ENCODE data around the gene TMPRSS7. TPM values are rescaled to one million over a fixed set of nuclear protein-coding genes. Genes with fewer than 3 reads are reported as not detected.
"Not testable (repeated sequence)": the region's sequence is repeated elsewhere in the genome, so short reads cannot be mapped to it uniquely, and the experiment has no call there.

TMPRSS7 gene
- polyA plus RNA-seq, 1 donor from 2014 or later, result 0.52 TPM

- Histone ChIP-seq H3K27me3 (ENCODE audit: insufficient read depth, low read depth, low read length) (no peaks in the 10 kb centered on the region), H3F3A (ENCODE audit: insufficient read depth, low read length, poor library complexity, severe bottlenecking) (no peaks in the 10 kb centered on the region)
Observed at GRCh38 chr3:112059497-112059896, 25.0 kb downstream of the TMPRSS7 start.

GRCh38 chr3:112061152-112061551, 26.6 kb downstream of the TMPRSS7 start:
- no peaks in the 10 kb centered on the region for H3K9me3 ChIP-seq (ENCODE audit: low read length)
- no peaks in the 10 kb centered on the region for H3F3A ChIP-seq (ENCODE audit: insufficient read depth, low read length, poor library complexity, severe bottlenecking)
- no peaks in the 10 kb centered on the region for H3K27me3 ChIP-seq (ENCODE audit: insufficient read depth, low read depth, low read length)
- no peak overlapping the region for H2AFZ ChIP-seq (ENCODE audit: low read depth, low read length)
- no peaks in the 10 kb centered on the region for H4K20me1 ChIP-seq (ENCODE audit: insufficient read depth)
- no peak overlapping the region for H3K9ac ChIP-seq (ENCODE audit: low read length)
- no peak overlapping the region for H3K27ac ChIP-seq (ENCODE audit: low read length)
- no peak overlapping the region for H3K4me2 ChIP-seq (ENCODE audit: low read length)
- H3K4me3 ChIP-seq (ENCODE audit: low read length), result no peak overlapping the region
- H3K9me2 ChIP-seq (ENCODE audit: insufficient read depth, low read length), result no peaks in the 10 kb centered on the region
- TF ChIP-seq SMC3 (conservative IDR thresholded peaks at IDR 0.05; ENCODE audit: poor library complexity) (no peak), REST (IDR thresholded peaks at IDR 0.05; ENCODE audit: borderline replicate concordance) (no peak), MXI1 (conservative IDR thresholded peaks at IDR 0.05; ENCODE audit: poor library complexity, severe bottlenecking) (no peak), TAF1 (IDR thresholded peaks at IDR 0.05; ENCODE audit: low read depth) (no peak), CTCF (IDR thresholded peaks at IDR 0.05; ENCODE audit: poor library complexity, severe bottlenecking) (no peak), RAD21 (conservative IDR thresholded peaks at IDR 0.05) (no peak), POLR2AphosphoS5 (IDR thresholded peaks at IDR 0.05) (no peak), EZH2 (IDR thresholded peaks at IDR 0.05; ENCODE audit: borderline replicate concordance, insufficient read depth, low read length, poor library complexity, severe bottlenecking) (no peak), EP300 (conservative IDR thresholded peaks at IDR 0.05; ENCODE audit: poor library complexity, severe bottlenecking) (no peak)
- no peaks in the 10 kb centered on the region for H3K79me2 ChIP-seq (replicated peaks; ENCODE audit: insufficient read depth, low read length)
- H3K36me3 ChIP-seq (ENCODE audit: insufficient read depth, low read length), result no peaks in the 10 kb centered on the region

More at GRCh38 chr3:112059497-112059896, 25.0 kb downstream of the TMPRSS7 start:
- TF ChIP-seq TAF1 (IDR thresholded peaks at IDR 0.05; ENCODE audit: low read depth) (no peak), POLR2AphosphoS5 (IDR thresholded peaks at IDR 0.05) (no peak), RAD21 (conservative IDR thresholded peaks at IDR 0.05) (no peak), EZH2 (IDR thresholded peaks at IDR 0.05; ENCODE audit: borderline replicate concordance, insufficient read depth, low read length, poor library complexity, severe bottlenecking) (no peak), REST (IDR thresholded peaks at IDR 0.05; ENCODE audit: borderline replicate concordance) (no peak), SMC3 (conservative IDR thresholded peaks at IDR 0.05; ENCODE audit: poor library complexity) (no peak)
- Histone ChIP-seq H3K9me3 (ENCODE audit: low read length) (no peaks in the 10 kb centered on the region), H3K4me3 (ENCODE audit: low read length) (no peak overlapping the region), H3K79me2 (replicated peaks; ENCODE audit: insufficient read depth, low read length) (no peaks in the 10 kb centered on the region), H3K27ac (ENCODE audit: low read length) (no peak overlapping the region), H4K20me1 (ENCODE audit: insufficient read depth) (no peaks in the 10 kb centered on the region), H3K4me2 (ENCODE audit: low read length) (no peak overlapping the region), H3K9me2 (ENCODE audit: insufficient read depth, low read length) (no peaks in the 10 kb centered on the region), H3K9ac (ENCODE audit: low read length) (no peak overlapping the region), H3K36me3 (ENCODE audit: insufficient read depth, low read length) (no peaks in the 10 kb centered on the region), H2AFZ (ENCODE audit: low read depth, low read length) (no peak overlapping the region)

- H3K4me2 ChIP-seq (ENCODE audit: low read length); H3K27ac ChIP-seq (ENCODE audit: low read length); H3K9me2 ChIP-seq (ENCODE audit: insufficient read depth, low read length); H3K9me3 ChIP-seq (ENCODE audit: low read length); H3K4me3 ChIP-seq (ENCODE audit: low read length); H3K79me2 ChIP-seq (replicated peaks; ENCODE audit: insufficient read depth, low read length); H4K20me1 ChIP-seq (ENCODE audit: insufficient read depth); H3K36me3 ChIP-seq (ENCODE audit: insufficient read depth, low read length); H2AFZ ChIP-seq (ENCODE audit: low read depth, low read length); H3F3A ChIP-seq (ENCODE audit: insufficient read depth, low read length, poor library complexity, severe bottlenecking); H3K27me3 ChIP-seq (ENCODE audit: insufficient read depth, low read depth, low read length); H3K9ac ChIP-seq (ENCODE audit: low read length): not testable (repeated sequence)
Observed at GRCh38 chr3:112072387-112073060, 38.0 kb downstream of the TMPRSS7 start.
